Testis (tissue), 3 donors: ENCODE results near the gene CPN1. TPM values are rescaled to one million over a fixed set of nuclear protein-coding genes. Genes with fewer than 3 reads are reported as not detected.

ENCODE experiments used
- DNase-seq: peaks from one replicate; pipeline ENCODE4 v3.0.0-alpha.2; 2019
- H3K27ac ChIP-seq, 2 donors: fragments of 200-600 bp; sonication (generic); one replicate each; pipeline ENCODE4 v1.5.1; 2019
- H3K27me3 ChIP-seq: fragments of 200-600 bp; sonication (generic); one replicate; pipeline ENCODE4 v1.5.1; 2019
- H3K36me3 ChIP-seq: fragments of 200-600 bp; sonication (generic); one replicate; pipeline ENCODE4 v1.5.1; 2017; ENCODE audit warnings: low read depth; ENCODE audit errors: missing control alignments
- H3K4me1 ChIP-seq: fragments of 200-600 bp; sonication (generic); one replicate; pipeline ENCODE4 v1.5.1; 2019
- H3K4me3 ChIP-seq, 2 donors: fragments of 200-600 bp; sonication (generic); one replicate each; pipeline ENCODE4 v1.5.1; 2017 to 2019
- H3K9me3 ChIP-seq: fragments of 200-600 bp; sonication (generic); one replicate; pipeline ENCODE4 v1.5.1; 2017
- POLR2A ChIP-seq: fragments of 450-650 bp; IDR thresholded peaks from one replicate; pipeline ENCODE4 v1.6.1; 2017; ENCODE audit warnings: antibody characterized with exemption, mild to moderate bottlenecking, moderate library complexity
- whole genome bisulfite sequencing, 2 donors: methylation state at CpG; one replicate each; pipeline ENCODE4 v1.1.5; 2018; 5-methylcytosine and 5-hydroxymethylcytosine counted together
- intact Hi-C: fragments of 100-400 bp; cut with DNase I; formaldehyde crosslinking; loops from one replicate; pipeline ENCODE4 v1.15.1; 2023; ENCODE audit warnings: low total_unique reads
- polyA plus RNA-seq: library from polyadenylated mRNA; stranded (reverse); fragments of 350-450 nt; fragmentation: Illumina TruSeq; extraction: RNeasy Lipid Tissue Mini Kit (QIAGEN cat#74804); gene quantifications from one replicate; pipeline ENCODE4 v1.2.3, GENCODE V29; 2014; ENCODE audit warnings: low read depth, low replicate concordance; ENCODE audit not compliant: insufficient read depth
- total RNA-seq, 2 donors: library from RNA; depleted of rRNA; stranded (reverse); fragments of >200 nt; gene quantifications; one replicate each; pipeline ENCODE4 v1.2.3, GENCODE V29; 2016
- TF ChIP-seq, protein P1 (sequence below), 3 experiments: fragments of 450-650 bp in 2 of 3; fragments of 200-600 bp in 1 of 3; sonication (generic) in 1 of 3; IDR thresholded peaks; one replicate each; pipeline ENCODE4 v1.5.1; 2016 to 2019; ENCODE audit warnings: antibody characterized with exemption in 3 of 3, mild to moderate bottlenecking in 2 of 3, moderate library complexity in 1 of 3

Gene CPN1
- total and polyA plus RNA-seq, 3 donors from 2014 or later: 0.87 to 2.7 (median 2.4) TPM

GRCh38 chr10:100071529-100071928, 10.1 kb downstream of the CPN1 start:
- TF ChIP-seq POLR2A: no peak
- TF ChIP-seq, protein P1, sequence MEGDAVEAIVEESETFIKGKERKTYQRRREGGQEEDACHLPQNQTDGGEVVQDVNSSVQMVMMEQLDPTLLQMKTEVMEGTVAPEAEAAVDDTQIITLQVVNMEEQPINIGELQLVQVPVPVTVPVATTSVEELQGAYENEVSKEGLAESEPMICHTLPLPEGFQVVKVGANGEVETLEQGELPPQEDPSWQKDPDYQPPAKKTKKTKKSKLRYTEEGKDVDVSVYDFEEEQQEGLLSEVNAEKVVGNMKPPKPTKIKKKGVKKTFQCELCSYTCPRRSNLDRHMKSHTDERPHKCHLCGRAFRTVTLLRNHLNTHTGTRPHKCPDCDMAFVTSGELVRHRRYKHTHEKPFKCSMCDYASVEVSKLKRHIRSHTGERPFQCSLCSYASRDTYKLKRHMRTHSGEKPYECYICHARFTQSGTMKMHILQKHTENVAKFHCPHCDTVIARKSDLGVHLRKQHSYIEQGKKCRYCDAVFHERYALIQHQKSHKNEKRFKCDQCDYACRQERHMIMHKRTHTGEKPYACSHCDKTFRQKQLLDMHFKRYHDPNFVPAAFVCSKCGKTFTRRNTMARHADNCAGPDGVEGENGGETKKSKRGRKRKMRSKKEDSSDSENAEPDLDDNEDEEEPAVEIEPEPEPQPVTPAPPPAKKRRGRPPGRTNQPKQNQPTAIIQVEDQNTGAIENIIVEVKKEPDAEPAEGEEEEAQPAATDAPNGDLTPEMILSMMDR (IDR thresholded peaks at IDR 0.05): no peak
- H3K27me3 ChIP-seq: no peaks in the 10 kb centered on the region
- 91 to 97% methylated on average over 2 of the region's 2 CpGs for WGBS, 2 donors

DNA sequence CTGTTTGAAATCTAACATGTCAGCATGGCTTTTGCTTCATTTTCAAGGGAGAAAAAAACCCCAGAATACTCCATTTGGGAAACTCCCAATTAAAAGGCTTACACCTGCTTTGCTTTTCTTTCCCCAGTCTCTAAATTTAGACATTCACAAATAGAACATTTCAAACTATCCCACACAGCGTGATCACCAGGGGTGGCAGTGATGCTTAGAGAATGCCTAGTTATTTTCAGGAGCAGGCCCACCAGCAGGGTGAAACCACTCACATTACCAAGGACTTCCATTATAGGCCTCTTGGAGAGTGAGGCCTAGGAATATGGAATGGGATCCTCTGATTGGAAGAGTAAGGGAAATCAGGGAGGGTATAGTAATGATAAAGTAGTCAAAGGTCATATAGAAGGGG, 14.2 kb downstream of the CPN1 start:
- H3K4me3 ChIP-seq: no peak overlapping the region
- no peaks in the 10 kb centered on the region for H3K36me3 ChIP-seq
- H3K9me3 ChIP-seq: no peaks in the 10 kb centered on the region
- H3K27me3 ChIP-seq: no peaks in the 10 kb centered on the region
- no peak for TF ChIP-seq POLR2A
- TF ChIP-seq, protein P1 (IDR thresholded peaks at IDR 0.05): no peak
- no peak for DNase-seq
- intact Hi-C loops: no loop called here
- no peak overlapping the region for H3K27ac ChIP-seq
- H3K4me1 ChIP-seq: no peaks in the 10 kb centered on the region
- WGBS, 2 donors: 76 to 79% methylated on average over 1 of the region's 1 CpG

More at GRCh38 chr10:100071529-100071928, 10.1 kb downstream of the CPN1 start:
- no peak for DNase-seq
- Histone ChIP-seq H3K36me3 (no peaks in the 10 kb centered on the region), H3K27ac (no peak overlapping the region), H3K4me1 (no peaks in the 10 kb centered on the region), H3K9me3 (no peaks in the 10 kb centered on the region), H3K4me3 (no peak overlapping the region)
- intact Hi-C loops: no loop called here

DNA sequence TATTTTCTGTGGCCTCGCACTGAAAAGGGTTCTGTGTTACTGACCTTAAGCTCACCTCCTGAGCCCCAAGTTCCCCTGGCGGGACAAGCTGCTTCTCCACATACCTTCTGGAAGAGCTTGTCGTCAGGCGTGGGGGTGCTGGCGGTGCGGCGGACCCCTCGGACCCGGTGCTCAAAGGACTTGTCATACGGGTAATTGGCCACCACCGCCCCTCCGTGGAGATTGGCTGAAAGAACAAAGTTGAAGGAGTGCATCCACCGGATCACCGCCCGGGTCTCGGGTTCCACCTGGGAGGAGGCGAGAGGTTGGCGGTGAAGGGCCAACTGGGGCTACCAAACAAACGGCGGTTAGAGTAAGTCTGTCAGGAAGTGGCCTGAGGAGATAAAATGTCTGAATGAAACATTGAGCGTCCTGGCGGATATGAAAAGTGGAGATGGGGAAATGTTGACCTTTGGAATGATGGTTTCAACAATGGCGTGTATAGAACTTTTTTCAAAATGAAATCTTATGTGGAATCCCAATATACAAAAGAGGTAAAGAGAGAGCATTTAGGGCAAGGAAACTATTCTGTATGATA, 16.5 kb downstream of the CPN1 start:
- 37 to 44% methylated on average over 23 of the region's 23 CpGs for WGBS, 2 donors

DNA sequence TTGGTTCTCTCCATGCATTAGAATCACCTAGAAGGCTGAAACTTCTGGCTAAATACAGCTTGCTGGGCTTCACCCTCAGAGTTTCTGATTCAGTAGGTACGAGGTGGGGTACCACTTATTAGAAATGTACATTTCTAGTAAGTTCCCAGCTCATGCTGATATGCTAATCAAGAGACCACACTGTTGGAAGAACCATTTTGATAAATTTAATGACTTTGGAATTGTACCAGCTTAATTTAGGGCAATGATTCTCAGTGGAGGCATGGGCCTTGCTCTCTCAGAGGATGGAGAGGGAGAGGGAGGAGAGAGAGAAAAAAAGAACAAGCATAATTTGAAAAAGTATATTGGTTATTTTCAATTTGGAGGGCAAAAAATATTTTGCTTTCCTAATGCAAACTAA, 20.3 kb downstream of the CPN1 start:
- DNase-seq: no peak
- whole genome bisulfite sequencing, 2 donors: 73 to 81% methylated on average over 1 of the region's 1 CpG
- no peaks in the 10 kb centered on the region for H3K4me1 ChIP-seq
- TF ChIP-seq, protein P1 (IDR thresholded peaks at IDR 0.05): no peak
- no peak for TF ChIP-seq POLR2A
- H3K27ac ChIP-seq: no peak overlapping the region
- intact Hi-C loops: no loop called here
- no peaks in the 10 kb centered on the region for H3K9me3 ChIP-seq
- H3K27me3 ChIP-seq: no peaks in the 10 kb centered on the region
- H3K4me3 ChIP-seq: no peak overlapping the region
- no peaks in the 10 kb centered on the region for H3K36me3 ChIP-seq

More for the DNA sequence above, 16.5 kb downstream of the CPN1 start:
- Histone ChIP-seq H3K36me3 (no peaks in the 10 kb centered on the region), H3K4me1 (no peaks in the 10 kb centered on the region), H3K27ac (no peak overlapping the region), H3K27me3 (no peaks in the 10 kb centered on the region), H3K4me3 (peak overlapping the region; percentile 6 to 24), H3K9me3 (no peaks in the 10 kb centered on the region)
- intact Hi-C loops: no loop called here
- TF ChIP-seq POLR2A: no peak
- TF ChIP-seq, protein P1 (IDR thresholded peaks at IDR 0.05): no peak
- DNase-seq: peak; percentile 28

DNA sequence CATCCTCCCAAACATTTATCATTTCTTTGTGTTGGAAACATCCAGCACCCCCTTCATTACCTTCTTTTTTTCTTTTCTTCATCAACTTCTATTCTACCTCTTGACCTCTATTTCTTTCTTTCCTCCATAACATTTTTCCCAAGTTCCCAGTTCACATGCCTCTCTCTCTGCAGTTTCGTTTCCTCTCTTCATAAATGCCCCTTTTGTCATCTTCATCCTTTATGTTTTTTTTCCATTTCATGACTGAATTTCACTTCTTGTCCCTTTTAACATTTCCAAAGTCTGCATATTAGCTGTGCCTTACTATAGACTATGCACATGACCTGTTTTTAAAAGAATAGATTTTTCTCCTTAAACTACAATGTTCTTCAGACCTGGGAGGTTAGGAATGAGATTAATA, 23.7 kb downstream of the CPN1 start:
- H3K36me3 ChIP-seq: no peaks in the 10 kb centered on the region
- no peak for DNase-seq
- no peaks in the 10 kb centered on the region for H3K27me3 ChIP-seq
- intact Hi-C loops: no loop called here
- no peak overlapping the region for H3K27ac ChIP-seq
- H3K9me3 ChIP-seq: no peaks in the 10 kb centered on the region
- no peak for TF ChIP-seq POLR2A
- TF ChIP-seq, protein P1 (IDR thresholded peaks at IDR 0.05): no peak
- no peaks in the 10 kb centered on the region for H3K4me1 ChIP-seq
- 73 to 82% methylated on average over 1 of the region's 1 CpG for whole genome bisulfite sequencing, 2 donors
- H3K4me3 ChIP-seq: no peak overlapping the region
